ENCODE data around the gene SPATS2.

Gene SPATS2

DNA sequence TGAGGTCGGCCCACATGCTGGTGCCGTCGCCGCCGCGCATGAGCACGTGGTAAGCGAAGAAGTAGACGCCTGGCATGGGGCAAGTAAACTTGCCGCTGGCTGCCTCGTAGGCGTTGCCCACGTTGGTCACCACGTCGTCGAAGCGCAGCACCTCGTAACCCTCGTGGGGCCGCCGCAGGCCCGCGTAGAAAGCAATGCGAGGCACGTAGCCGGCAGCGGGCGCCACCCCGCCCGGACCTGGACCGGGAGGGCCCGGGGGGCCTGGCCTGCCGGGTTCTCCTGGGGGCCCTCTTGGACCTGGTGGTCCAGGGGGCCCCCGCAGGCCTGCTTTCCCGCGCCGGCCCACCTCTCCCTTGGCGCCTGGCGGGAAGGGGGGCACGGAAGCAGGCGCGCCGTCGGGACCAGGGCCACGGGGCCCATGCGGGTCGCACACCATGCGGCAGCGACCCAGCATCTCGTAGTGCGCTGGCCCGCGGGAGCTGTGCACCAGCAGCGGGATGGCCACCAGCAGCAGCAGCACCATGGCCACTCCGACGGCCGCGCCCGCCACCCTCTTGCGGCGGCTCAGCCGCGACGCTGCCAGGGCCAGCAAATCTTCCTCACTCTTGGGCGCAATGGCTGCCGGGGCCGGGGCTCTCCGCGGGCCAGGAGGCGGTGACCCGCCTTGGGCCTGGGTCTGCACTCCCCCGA is 31.2 kb upstream of the SPATS2 start:
- no peak for DNase-seq (ENCODE audit: low read depth)

DNA sequence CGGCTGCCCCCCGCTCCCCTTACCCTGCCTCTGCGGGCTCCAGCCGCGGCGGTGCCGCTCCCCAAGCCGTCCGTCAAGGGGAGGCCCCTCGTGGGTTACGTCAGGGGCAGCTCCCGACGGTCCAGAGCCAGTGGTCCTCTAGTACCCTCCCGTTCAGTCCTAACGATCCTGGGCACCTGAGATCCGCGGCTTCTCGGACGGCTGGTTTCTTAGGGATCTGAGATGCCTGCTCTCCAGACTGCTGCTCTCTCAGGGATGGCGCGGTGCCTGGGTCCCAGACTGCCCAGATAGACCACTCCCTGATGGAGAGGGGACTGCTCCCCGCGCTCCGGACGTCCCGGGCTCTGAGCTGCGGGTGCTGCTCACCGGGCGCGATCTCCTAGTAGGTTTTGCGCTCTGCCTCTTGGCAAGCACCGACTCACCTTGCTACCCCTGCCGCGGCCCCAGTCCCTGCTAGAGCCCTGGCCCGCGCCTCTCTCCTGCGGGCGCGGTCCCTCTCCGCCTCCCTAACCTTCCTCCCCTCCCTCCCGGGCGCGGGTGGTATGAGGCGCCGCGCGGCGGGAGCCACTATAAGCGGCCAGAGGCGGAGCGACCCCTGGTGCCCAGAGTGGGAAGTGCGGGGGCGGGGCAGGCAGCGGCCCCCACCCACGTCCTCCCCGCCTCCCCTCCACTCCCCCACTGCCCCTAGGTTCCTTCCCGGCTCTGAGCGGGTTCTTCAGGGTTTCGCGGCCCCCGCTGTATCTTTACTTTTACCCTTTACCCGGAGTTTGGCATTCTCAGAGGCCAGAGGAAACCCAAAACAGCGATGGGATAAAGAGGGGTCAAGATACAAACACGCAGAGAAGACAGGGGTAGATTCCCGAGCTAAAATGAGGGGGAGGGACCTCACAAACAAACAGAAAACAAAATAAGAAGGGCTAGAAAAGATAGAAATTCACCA is 30.3 kb upstream of the SPATS2 start, which contains the start of gene C1QL4:
Gene C1QL4 (minus strand): TSS at position 544 of the 940 bp plus-strand sequence. CDS start 711 bp downstream, outside the sequence.
- peak; percentile 80 for DNase-seq (ENCODE audit: low read depth)

DNA sequence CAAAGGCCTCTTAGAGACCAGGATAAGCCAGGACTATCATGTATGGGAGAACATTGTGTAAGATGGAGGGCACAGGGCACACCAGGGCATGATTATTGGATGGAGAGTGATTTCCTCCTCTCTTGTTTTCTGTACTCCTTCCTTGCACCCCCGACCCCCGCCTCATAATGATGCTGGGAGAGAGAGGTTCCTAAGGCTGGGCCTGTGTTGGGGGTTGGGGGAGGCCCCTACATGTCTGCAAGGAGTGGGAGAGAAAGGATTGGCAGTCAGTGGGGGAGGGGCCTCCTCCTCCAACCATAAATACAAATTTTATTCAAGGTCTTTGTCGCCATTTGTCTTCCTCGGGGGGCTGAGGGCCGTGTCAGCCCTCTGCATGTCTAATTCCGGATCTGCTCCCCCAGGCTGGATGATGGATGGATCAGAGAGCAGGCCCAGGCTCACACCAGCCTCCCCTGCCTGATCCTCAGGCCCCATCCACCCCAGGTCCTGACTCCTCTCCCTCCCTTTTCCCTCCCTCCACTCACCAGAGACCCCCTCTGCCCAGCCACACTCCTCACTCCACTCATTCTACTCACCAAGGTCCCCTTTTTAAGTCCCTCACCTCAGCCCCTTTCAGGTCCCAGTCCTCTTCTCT is 28.3 kb upstream of the SPATS2 start:
- no peak for DNase-seq (ENCODE audit: low read depth)

DNA sequence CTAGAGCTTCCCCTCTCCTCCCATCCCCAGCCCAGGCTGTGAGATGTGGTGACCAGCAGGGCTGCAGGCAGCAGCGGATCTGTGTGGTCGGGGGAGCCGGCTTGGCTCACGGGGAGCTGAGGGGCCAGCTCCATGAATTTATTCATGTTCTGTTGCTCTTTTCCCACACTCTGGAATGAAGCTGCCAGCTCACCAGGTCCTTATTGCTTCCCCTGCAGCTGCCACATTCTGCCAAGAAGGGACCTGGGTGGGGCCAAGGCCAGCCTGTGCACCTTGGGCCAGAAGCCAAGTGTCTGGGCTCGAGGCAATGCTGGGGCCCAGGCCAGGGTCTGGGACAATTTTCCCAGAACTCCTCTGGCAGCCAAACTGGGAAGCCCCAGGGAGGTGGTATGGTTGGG is 27.8 kb upstream of the SPATS2 start:
- DNase-seq (ENCODE audit: low read depth), result no peak

DNA sequence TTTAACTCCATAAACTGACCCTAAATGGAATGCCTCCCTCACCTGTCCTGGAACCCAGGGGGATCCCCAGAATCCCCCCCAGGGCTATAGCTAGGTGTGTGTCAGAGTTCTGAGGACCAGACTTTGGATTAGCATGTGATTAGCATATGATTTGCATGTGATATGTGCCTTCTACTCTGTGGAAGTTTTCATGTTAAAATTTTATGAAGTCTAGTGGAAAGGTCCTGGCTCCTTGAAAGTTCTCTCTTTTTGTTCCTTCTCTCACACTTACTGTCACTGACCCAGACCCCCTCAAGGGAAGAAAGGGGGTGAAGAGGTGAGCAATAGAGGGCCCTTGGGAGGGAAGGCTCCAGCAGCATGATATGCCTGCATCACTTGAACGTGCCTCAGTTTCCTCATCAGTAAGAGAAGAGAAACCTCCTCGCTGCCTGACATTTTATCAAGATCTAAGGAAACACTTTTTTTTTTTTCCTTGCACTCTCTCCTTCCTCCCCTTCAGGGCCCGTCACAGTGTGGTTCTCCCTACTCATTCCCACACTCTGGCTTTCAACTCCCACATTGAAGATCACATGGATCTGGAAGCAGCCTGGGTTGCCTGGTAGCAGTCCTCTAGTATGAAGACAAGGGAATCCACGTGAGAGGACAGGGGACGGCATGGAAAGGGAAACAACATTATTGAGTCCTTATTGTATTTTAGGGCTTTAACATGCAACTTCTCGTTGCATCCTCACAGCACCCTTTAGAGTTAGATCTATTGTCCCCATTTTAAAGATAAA is 27.0 kb upstream of the SPATS2 start:
- no peak for DNase-seq (ENCODE audit: low read depth)

DNA sequence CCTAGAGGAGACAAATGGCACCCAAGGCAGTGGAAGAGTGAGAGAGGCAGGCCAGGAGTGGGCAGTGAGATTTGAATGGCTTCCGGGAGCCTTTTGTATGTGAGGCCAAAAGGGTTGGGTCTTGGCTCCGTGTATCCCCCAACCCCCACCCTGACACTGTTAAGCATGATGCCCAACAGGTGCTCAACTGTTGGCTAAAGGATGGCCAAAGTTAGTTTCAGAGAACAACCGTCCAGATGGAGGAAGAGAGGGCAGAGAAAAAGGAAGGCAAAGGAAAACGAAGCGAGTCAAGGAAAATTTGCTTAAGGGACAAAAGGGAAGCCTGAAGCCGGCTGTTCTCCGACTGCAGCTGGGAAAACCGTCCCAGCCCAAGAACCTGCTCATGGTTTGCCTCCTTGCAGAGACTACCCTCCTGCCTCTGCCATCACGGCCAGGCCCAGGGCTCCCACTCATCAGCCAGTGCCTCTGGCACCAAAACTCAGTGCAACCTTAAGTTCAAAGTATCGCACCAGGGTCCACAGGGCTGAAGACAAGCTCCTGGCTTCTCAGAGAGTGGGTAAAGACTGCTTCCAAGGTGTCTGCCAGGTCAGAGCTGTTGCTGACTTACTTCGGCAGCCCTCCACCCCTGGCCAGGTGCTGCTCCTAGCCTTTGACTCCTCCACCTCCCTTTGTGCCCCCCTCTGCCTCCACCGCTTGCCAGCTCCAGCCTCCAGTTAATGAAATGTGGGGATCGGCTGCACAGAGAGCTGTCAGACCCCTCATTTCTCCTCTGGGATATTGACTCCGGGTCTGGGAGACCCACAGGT is 26.1 kb upstream of the SPATS2 start:
- DNase-seq (ENCODE audit: low read depth), result no peak

DNA sequence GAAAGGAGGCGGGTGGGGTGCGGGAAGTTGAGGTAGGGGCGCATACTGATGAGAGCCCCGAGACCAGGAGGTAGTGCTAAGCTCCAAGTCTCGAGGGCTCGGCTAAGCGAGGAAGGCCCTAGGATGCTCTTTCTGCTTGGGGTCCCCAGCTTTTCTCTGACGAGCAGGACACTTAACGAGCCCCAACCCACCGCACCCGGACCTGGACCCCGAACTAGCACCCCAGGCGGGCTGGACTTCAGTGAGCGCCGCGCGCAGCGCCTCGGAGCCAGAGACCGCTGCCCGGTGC is 25.5 kb upstream of the SPATS2 start:
- DNase-seq (ENCODE audit: low read depth), result no peak

DNA sequence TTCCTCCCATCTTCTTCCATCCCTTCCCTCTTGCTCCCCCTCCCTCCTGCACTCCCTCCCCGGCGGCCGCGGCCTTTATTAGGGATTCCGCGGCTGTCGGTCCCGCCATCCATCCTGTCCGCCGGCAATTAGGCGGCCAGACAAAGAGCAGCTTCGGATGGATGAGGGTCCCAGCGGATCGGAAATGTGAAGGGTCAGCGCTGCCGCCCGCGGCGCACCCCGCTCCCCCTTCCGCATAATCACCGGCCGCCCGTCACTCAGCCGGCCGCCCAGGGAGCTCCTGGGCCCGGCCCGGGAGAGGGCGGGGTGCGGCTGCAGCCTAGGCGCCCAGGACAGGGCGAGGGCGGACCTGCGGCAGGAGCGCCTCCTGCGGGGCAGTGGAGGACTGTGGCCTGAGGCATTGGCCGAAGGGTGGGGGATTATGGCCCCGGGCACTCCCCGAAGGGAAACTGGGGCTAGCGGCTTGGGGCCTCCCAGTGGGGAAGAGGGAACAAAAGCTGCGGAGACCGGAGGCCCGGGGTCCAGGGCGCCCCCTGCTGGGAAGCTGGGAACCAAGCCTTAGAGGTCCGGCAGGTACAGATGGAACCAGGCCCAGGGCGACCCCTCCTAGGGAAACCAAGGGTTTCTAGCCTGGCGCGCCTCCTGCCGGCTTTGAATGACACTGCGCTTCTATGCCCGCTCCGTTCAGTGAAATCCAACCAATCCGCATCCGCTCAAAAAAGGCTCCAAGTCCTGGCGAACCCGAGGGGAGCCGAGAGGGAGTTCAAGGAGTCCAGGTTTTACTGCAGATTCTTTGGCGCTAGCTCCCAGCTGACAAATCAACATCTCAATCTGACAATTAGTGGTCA is 25.0 kb upstream of the SPATS2 start:
- DNase-seq (ENCODE audit: low read depth), result peak; percentile 71

DNA sequence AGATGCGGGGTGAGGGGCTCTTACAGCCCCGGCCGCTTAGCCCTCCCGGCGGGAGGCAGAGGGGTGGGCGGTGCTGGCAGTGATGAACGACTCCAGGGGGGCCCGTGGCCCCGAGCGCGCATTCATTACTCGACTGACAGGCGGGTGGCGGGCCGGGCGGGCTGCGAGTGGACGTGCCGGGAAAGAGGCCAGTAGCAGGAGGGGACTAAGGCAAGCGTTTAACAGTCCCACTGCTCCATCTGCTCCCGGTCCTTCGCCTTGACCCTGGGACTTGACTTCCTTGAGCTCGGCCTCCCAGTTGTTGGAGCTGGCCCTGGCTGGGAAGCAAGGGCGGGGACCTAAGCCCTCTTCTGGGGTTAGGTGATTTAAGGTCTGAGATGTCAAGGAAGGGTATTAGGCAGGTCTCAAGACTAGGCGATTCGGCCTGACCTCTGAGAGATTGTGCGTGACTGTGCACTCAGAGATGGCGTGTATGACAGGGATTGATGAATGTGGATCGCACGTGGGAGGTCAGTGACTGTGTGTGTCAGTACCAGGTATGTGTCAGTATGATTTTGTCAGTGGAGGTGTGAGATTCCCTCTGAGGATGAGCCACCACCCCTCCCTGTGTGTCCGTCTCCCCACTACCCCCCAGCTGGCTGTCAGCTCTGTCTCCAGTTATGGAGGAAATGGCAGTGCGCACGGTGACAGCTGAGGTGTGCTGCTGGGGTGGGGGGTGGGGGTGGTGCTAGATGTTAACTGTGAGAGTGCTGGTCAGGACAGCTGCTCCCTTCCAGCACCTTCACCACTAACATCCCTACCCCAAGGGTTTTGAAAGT is 24.1 kb upstream of the SPATS2 start:
- DNase-seq (ENCODE audit: low read depth), result no peak

DNA sequence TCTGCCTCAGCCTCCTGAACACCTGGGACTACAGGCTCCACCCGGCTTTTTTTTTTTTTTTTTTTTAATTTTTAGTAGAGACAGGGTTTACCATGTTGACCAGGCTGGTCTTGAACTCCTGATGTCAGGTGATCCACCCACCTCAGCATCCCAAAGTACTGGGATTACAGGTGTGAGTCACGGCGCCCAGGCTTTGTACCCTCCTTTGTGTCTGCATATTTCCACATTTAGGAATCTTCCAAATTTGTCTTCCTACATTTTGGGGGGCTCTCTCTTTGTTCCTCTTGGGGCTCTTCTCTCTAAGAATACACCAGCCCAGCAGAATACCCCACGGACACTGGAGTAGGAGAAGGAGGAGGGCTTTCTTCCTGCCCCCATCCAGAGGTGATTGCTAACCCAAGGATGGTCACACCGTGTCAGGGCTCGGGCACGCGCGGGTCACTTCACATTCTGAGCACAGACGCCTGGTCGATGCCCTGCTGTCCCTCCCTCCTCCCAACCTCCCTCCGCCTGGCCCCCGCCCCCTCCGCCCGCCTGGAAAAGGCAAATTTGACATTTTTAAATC is 22.7 kb upstream of the SPATS2 start:
- no peak for DNase-seq (ENCODE audit: low read depth)

DNA sequence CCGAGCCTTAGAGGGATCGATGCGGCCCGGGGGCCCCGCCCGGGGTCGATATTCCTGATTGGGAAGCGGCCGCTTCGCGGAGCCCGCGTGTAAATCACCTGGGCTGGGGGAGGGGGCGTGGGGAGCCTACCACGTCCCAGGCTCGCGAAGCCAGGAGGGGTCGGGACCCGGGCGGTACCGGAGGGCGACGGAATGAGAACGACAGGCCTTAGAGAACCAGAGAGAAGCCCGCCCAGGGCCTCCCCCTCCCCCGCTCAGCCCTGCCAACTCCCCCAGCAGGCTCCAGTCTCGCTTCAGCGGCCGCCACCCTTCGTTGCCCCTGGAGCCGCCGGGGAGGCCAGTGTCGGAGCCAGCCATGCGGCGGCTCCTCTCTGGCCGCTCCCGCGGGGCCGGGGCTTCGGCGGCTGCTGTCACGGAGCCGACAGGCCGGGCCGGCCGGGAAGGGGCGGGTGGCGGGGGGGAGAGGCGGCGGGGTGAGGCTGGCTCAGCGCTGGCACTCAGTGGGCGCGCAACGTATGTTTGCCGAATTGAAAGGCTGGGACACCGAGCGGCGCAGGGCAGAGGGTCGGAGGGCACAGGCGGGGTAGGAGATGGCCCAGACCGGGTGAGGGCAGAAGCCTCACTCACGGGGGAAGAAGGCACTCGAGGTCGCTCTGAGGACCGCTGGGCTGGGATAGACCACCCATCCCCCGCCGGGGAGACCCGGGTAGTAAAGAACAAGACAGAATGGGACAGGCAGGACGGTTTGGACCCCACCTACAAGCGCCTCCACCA is 22.0 kb upstream of the SPATS2 start:
- DNase-seq (ENCODE audit: low read depth), result no peak

DNA sequence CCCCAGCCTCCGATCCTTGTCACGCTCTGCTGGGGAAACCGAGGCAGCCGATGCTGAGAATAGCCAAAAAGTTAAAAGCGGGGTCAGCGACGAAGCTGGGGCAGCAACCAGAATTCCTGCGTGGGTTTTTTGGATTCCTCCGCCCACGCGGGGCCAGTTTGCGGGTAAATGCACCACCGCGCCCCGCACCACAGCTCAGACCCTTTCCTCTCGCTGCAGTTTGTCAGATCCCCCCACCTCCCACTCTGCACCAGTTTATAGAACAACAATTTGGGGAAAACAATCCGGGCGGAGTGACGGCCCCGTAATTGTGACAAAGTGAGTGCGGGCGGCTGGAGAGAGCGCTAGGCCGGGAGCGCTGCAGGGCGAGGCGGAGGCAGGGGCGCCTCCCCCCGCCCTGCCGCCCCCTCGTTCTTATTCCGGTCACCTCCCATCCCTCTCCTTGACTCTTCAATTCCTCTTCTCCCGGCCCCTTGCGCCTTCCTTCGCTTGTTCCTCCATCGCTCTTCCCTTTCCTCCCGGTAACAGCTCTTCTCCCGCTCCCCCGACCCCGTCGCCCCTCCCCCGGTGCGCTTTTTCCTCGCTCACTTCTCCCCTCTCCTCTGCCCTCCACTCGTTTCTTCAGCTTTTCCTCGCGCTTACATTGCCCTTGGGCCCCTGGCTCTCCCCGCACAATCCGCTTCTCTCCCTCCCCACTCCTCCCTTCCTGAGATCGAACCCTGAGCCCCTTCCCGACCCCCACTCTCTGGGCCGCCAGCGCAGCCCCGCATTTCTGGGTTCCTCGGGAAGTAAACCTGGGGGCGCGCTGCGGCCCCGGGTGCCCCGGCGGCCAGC is 21.2 kb upstream of the SPATS2 start:
- DNase-seq (ENCODE audit: low read depth), result no peak

DNA sequence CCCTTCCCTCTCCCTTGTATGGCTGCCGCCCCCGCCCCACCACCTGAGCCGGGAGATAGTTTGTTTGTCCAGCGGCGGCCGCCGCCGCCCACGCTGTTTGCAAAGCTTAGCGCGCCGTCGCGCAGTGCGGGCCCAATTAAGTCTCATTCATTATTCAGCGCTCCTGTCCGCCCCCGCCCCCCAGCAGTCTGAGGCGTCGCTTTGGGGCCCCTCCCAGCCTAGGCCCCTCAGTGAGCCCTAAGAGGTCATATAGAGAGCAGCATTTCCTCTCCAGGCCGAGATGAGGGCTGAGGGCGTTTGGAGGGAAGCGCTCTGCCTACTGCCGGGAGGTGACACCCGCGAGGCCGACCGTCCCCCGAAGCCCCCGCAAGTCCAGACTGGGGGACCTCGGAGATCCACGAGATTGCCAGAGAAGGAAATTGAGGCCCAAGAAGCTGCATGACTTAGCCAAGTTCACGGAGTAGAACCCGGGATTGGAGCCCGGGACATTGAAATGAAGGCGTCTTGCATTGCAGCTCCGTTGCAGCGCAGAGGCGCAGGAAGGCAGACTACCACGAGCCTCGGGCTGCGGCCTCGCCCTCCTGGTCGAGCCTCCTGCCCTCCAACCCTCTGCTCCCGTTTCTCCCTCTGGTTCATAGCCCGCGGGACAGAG is 20.5 kb upstream of the SPATS2 start, which contains the start of gene DNAJC22:
Gene DNAJC22 (plus strand): TSS at position 230 of the 652 bp plus-strand sequence. CDS start 1,985 bp downstream, outside the sequence.
- DNase-seq (ENCODE audit: low read depth), result no peak

DNA sequence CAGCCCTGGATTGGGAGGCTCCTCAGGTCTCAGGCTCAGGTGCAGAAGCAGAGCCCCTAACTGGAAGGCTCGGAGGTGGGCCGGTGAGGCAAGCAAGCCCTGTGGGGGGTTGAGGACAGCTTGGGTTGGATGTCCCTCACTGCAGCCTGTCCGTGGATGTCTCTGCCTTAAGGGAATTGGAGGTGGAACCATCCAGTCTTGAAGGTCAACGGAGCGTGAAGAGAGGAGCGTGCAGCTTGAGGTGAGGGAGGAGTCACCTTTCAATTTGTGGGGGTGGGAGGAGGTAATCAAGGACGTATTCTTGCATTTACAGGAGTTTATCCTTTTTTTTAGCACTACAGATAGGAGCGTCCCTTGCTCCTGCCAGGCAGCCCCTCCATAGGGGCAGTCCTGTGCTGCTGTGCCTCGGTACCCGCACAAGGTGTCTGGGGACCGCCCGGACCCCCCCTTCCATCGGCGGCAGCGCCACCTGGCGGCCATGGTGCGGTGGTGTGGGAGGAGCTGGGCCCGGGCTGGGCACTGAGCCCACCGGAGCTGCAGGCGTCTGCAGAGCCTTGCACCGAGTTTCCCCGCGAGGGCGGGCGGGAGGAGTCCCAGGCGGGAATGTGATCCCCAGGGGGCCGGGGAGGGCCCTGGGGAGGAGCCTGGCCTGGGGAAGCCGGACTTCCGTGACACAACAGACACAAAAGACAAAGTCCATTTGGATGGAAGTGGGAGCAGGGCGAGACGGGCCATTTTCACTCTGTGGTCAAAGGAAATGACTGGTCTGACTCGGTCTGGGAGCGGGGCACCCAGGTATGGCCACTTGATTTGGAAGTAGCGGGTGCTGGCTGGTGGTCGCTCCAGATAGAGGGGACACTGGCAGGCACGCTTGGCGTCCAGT is 19.7 kb upstream of the SPATS2 start:
- peak; percentile 67 for DNase-seq (ENCODE audit: low read depth)

DNA sequence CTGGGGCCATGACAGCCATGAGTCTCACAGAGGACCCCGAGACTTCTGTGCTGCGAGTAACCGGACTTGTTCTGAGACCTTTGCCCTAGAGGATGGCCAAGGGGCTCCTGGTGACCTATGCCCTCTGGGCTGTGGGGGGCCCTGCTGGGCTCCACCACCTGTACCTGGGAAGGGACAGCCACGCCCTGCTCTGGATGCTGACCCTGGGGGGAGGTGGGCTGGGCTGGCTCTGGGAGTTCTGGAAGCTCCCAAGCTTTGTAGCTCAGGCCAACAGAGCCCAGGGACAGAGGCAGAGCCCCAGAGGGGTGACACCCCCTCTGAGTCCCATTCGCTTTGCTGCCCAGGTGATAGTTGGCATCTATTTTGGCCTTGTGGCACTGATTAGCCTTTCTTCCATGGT is 18.5 kb upstream of the SPATS2 start:
- DNase-seq (ENCODE audit: low read depth), result no peak

DNA sequence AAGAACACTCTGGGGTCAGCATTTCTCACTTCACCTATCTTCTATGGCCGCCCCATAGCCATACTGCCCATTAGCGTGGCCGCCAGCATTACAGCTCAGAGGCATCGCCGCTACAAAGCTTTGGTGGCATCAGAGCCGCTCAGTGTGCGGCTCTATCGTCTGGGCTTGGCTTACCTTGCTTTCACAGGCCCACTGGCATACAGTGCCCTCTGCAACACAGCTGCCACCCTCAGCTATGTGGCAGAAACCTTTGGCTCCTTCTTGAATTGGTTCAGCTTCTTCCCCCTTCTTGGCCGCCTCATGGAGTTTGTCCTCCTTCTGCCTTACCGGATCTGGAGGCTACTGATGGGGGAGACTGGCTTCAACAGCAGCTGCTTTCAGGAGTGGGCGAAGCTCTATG is 18.0 kb upstream of the SPATS2 start:
- no peak for DNase-seq (ENCODE audit: low read depth)

All from stimulated activated CD8-positive, alpha-beta memory T cell treated with anti-CD3 and anti-CD28 coated beads, Interleukin-4, amount 100 ng/mL, for 24 hours (primary cell).